HCT116 (cell line): Measurements from ENCODE around the gene MYLK3.

ENCODE experiments used
- CTCF ChIP-seq, 3 experiments: fragments of 200-600 bp in 1 of 3; sonication (generic) in 1 of 3; IDR thresholded peaks in 2 of 3; conservative IDR thresholded peaks in 1 of 3; 2 replicates each; pipeline ENCODE4 v1.5.1; 2012 to 2017; ENCODE audit warnings: low read depth in 2 of 3, low read length in 2 of 3, antibody characterized with exemption in 1 of 3, borderline replicate concordance in 1 of 3, control low read depth in 1 of 3, mild to moderate bottlenecking in 1 of 3, mixed read lengths in 1 of 3, mixed run types in 1 of 3, moderate library complexity in 1 of 3; ENCODE audit not compliant: insufficient read depth in 1 of 3
- EZH2 ChIP-seq: fragments of 200-600 bp; sonication (generic); IDR thresholded peaks from 2 replicates; pipeline ENCODE4 v1.6.1; 2017; ENCODE audit warnings: antibody characterized with exemption, mixed run types
- POLR2A ChIP-seq: IDR thresholded peaks from 2 replicates; pipeline ENCODE4 v1.7.0; 2011; ENCODE audit warnings: borderline replicate concordance; ENCODE audit not compliant: insufficient read depth, insufficient read length; ENCODE audit errors: extremely low read depth
- RAD21 ChIP-seq: IDR thresholded peaks from 2 replicates; pipeline ENCODE4 v1.6.1; 2012; ENCODE audit warnings: low read depth, mild to moderate bottlenecking
- REST ChIP-seq: IDR thresholded peaks from 2 replicates; pipeline ENCODE4 v1.6.1; 2012; ENCODE audit warnings: low read depth
- YY1 ChIP-seq: IDR thresholded peaks from 2 replicates; pipeline ENCODE4 v1.6.1; 2011; ENCODE audit warnings: low read length, low read depth, moderate library complexity, mild to moderate bottlenecking; ENCODE audit not compliant: insufficient replicate concordance; ENCODE audit errors: extremely low read depth

DNA sequence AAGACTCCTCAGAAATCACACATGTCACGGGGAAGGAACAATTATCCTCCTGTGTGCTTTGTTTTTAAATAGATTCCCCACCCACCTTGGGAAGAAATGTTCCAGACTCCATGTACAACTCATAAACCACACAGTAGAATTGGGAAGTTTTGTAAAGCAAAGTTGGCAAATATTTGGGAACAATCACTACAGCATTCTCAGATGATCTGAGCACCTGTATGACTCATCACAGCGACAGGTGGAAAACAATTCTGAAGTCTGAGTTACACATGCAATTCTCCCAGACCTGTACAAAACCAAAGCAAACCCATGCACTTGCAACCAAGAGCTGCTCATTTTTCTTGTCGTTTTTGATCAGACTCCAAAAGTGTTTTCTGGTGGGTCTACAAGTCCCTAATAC lies 14.4 kb upstream of the MYLK3 start:
- no peak for TF ChIP-seq EZH2
- TF ChIP-seq RAD21: no peak
- no peak for TF ChIP-seq POLR2A
- TF ChIP-seq CTCF (IDR thresholded peaks at IDR 0.05 in 2 of 3, conservative IDR thresholded peaks at IDR 0.05 in 1 of 3; ENCODE audit: borderline replicate concordance in 1 of 3, insufficient read depth in 1 of 3, low read depth in 2 of 3, low read length in 2 of 3): no peak
- no peak for TF ChIP-seq YY1
- TF ChIP-seq REST: no peak
